GM18867 (cell line): ENCODE data around the gene TPM4.
"Not testable (repeated sequence)": the region's sequence is repeated elsewhere in the genome, so short reads cannot be mapped to it uniquely, and the experiment has no call there.

Experiments
- ATAC-seq: cut with Tn5 transposase; IDR thresholded peaks from one replicate; pipeline ENCODE4 v1.9.1; 2021; ENCODE audit warnings: mild to moderate bottlenecking, moderate library complexity; ENCODE audit not compliant: unreplicated experiment

Gene TPM4

DNA sequence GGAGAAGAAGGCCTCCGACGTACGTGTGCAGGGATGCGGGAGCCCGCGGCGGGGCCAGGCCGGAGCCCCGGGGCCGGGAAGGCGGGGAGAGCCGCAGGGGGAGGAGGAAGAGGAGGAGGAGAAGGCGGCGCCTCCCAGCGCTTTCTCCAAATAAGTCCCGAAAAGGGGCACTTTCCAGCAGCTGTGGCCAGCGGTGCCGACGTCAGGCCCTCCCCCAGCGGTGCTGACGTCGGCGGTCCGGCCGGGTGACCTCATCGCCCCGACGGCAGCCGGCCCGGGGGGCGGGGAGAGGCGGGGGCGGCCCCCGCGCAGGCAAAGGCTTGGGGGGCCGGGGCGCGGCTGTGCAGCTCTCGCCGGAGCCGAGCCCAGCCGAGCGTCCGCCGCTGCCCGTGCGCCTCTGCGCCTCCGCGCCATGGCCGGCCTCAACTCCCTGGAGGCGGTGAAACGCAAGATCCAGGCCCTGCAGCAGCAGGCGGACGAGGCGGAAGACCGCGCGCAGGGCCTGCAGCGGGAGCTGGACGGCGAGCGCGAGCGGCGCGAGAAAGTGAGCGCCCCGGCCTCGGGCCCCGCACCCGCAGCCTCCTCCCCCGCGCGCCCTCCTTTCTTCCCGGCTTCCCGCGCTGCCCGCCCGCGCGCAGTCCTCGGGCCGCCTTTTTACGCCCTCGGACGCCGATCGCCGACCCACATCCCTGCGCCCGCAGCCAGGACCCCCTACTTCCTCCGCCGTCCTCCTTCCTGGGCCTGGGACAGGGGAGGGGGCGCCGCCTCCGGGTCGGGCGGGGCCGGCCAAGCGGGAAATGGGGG, at the start of gene TPM4:
Gene TPM4 (plus strand): TSS at position 342 of the 804 bp plus-strand sequence. CDS start 71 bp downstream, at position 413.
- peak; percentile 49 for ATAC-seq

DNA sequence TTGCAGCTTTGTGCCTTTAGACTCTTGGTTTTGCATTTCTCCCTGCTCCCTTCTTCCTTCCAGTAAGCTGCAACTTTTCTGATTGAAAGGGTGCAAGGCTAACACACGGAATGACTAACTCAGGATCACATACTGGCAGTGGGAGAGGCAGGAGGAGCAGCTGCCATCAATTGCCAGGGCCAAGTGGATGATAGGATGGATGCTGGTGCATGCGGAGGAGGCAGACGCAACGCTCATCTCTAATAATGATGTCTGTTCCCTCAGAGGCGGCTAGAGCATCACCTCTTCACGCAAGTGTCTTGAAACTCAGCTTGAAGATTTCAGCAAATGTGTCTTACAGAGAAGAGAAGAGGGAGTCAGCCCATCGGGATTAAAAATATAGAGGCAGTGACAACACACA, 49.5 kb upstream of the TPM4 start:
- ATAC-seq, result no peak

DNA sequence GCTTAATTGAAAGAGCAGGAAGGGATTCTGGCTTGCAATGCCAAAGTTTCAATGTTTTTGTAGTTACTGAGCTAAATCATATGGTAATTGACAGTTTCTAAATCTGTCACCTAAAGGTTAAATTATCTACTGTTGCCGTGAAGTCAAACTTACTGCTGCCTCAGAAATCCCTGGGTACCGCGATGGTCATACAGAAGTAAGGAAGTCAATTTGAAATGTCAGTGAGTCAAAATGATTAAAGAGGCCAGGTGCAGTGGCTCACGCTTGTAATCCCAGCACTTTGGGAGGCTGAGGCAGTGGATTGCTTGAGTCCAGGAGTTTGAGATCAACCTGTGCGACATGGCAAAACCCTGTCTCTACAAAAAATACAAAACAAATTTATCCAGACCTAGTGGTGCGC, 48.8 kb upstream of the TPM4 start:
- ATAC-seq, result no peak

- not testable (repeated sequence) for ATAC-seq
Observed at GRCh38 chr19:16030155-16030554, 46.1 kb upstream of the TPM4 start.

- no peak for ATAC-seq
Observed at GRCh38 chr19:16030964-16031871, 45.1 kb upstream of the TPM4 start.

- no peak for ATAC-seq
Observed at GRCh38 chr19:16031872-16032200, 44.5 kb upstream of the TPM4 start.

GRCh38 chr19:16032509-16033135, 43.7 kb upstream of the TPM4 start:
- no peak for ATAC-seq

- no peak for ATAC-seq
Observed at GRCh38 chr19:16033136-16033530, 43.2 kb upstream of the TPM4 start.

GRCh38 chr19:16033721-16034120, 42.6 kb upstream of the TPM4 start:
- ATAC-seq, result no peak

DNA sequence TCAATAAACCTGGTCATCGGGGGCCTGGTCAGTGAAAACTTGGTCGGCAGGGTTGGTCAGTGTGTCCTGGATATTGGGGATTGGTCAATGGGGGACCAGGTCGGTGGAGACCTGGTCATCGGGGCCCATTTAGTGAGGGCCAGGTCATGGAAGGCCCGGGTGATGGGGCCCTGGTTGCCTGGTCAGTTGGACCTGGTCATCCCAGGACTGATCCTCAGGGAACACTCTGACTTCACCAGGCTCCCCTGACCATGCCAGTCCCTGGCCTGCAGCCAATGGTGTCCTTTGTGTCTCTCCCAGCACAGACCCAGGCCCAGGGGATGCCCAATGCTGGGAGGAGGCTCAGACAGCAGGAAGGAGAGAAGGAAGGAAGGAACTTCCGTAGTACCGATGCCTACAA, 42.1 kb upstream of the TPM4 start:
- ATAC-seq, result no peak

- no peak for ATAC-seq
Observed at GRCh38 chr19:16034958-16035560, 41.2 kb upstream of the TPM4 start.

DNA sequence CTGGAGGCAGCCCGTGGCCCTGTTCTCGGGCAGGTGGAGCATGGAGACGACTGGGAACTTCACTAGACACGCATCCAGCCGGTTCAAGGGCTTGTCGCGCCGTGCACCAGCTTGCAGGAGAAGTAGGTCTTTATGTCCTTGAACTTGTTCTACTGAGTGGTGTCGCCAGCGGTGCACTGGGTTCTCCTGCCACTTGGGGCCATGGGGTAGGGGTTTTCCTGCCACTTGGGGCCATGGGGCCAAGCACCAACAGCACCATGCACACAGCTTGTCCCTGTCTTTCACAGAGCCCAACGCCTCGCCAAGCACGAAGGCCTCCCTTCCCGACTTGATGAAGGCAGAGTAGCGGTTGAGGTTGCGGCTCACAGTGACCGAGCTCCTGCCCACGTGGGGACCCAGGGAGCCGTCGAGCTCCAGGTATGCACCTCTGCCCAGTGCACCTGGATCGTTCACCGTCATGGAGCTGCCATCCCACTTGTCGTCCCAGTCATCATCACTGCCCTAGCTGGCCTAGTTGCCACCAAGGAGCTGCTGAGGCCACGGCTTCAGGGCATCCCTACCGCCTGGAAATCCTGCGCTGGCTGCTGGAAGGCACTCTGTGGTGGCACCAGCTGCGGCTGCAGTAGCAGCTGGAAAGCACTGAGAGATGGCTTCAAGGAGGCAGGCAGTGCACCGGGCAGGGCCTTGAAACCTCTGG, 40.5 kb upstream of the TPM4 start:
- no peak for ATAC-seq

DNA sequence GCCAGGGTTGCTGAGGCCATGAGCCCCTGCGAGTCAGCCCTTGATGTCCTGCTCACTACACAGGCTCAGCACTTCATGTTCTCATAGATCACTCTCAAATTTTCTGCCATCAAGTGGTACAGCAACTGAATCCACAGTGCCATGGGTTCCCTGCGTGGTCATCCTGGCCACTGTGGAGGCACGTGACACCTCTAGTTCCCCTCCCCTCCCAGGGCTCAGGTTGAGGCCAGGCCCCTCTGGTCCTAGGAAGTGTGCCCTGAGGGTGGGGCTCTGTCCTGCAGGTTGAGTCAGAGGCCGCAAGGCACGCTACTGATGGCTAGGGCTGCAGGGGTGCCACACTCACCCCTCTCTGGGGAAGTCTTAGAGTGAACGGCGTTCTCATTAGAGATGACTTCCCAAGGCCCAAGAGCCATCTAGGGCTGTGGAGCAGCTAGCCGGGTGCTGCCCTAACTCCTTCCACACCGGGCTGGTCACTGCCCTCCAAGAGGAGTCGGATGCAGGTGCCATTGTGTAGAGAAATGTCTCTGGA, 39.8 kb upstream of the TPM4 start:
- no peak for ATAC-seq

- ATAC-seq, result no peak
Observed at GRCh38 chr19:16036941-16037340, 39.4 kb upstream of the TPM4 start.

DNA sequence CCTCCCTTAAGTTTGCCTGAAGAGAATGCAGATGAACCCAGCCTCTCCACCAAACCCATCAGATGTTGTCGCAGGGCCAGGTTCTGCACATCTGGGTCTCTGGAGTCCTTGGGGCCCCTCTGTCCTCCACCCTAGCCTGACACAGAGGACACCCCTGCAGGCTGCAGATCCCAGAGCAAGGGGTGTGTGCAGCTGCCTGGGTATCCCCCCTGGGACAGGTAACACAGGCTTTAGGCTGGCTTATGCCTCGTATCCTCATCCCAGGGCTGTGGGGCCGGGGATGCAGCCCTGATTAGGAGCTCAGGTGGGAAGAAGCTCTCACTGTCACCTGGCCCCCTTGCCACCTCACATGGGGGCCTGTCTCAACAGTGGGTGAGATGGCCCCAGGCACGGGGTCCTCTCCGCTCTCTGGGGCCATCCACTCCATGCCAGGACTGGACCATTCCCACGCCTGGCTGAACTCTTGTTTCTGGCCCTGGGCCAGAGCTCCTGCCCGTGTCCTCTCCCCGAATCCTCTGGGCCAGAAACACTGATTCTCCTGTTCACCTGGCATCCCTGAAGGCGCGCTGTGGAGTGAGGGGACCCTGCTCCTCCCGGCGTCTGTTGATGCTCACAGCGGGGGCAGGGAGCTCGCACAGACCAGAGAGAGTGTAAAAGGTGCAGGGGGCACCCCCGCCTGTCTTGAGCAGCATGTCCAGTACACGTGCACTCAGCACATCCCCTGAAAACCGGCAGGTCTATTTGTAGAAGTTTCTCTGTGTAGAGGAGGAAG, 38.7 kb upstream of the TPM4 start:
- no peak for ATAC-seq

DNA sequence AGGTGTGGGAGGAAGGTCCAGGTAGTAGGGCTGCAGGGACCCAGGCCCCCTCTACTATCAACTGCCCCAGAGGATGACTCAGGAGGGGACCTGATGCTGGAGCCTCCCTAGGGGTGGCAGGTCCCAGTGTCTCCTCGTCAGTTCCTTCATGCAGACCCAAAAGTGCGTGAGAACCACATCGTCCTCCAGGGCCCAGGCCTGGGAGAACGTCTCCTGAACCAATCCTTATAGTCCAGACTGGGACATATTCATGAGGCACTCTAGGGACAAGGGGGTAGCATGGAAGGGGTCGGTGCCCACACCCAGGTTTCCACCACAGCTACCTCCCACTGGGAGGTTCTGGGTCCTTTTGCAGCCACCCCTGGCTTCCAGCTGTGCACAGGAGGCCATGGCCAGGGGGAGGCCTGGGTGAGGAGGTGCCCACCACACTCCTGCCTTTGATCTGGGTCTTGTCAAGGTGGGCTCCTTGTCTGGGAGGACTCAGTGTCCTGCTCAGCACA, 38.0 kb upstream of the TPM4 start:
- ATAC-seq, result no peak

DNA sequence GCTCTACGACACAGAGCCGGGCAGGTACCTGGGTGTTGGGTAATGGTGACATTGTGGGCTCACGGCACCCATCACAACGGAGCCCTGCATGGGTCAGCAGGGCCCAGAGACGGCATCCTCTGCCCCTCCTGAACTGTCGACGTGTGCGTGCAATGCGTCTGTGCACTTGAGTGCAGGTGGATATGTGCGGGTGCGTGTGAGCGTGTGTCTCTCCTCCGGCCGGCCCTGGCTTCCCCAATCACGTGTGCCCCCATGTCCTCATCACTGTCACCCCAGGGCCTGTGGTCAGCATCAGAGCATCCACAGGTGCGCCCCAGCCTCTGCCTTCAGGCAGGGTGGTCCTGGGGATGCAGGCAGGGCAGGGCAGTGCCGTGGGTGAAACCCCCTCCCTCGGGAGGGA, 37.2 kb upstream of the TPM4 start:
- ATAC-seq, result no peak

DNA sequence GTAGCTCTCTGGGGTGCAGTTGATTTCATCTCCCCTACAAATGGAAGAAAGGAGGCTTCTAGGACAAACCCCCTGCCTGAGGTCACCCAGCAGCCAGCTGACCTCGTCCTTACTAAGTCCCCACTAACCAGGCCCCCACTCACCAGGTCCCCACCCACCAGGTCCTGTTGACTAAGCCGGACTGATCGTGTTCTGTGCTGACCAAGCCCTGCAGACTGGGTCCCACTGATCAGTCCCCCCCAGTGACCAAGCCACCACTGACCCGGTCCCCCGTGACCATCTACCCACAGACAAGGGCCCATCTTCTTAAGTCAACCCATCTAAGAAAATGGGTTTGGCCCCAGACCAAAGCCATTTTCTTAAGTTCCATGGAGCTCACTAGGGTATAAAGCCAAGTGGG, 36.8 kb upstream of the TPM4 start:
- ATAC-seq, result no peak

GRCh38 chr19:16040642-16041041, 35.7 kb upstream of the TPM4 start:
- no peak for ATAC-seq
